ENCODE measurements around the gene CSNK1G2. TPM values are rescaled to one million over a fixed set of nuclear protein-coding genes. Genes with fewer than 3 reads are reported as not detected.

CSNK1G2 gene
- total RNA-seq, 1 donor from 2014 or later, result 24.5 TPM

GRCh38 chr19:1938071-1938470 lies 2.9 kb upstream of the CSNK1G2 start:
- no peak for DNase-seq
- H3K27ac ChIP-seq (replicated peaks), result no peak overlapping the region
- intact Hi-C loops (cut with micrococcal nuclease), result no loop called here
- peaks cover 37% of the 10 kb centered on the region for H3K4me1 ChIP-seq
- no peaks in the 10 kb centered on the region for H3K9me3 ChIP-seq (replicated peaks)
- no peaks in the 10 kb centered on the region for H3K27me3 ChIP-seq (ENCODE audit: low read depth)
- no peak for TF ChIP-seq CTCF (IDR thresholded peaks at IDR 0.05; ENCODE audit: borderline replicate concordance)
- no peak overlapping the region for H3K4me3 ChIP-seq
- no peaks in the 10 kb centered on the region for H3K36me3 ChIP-seq

GRCh38 chr19:1942078-1942933 lies 1.3 kb downstream of the CSNK1G2 start:
- Histone ChIP-seq H3K36me3 (no peaks in the 10 kb centered on the region), H3K4me1 (peaks cover 55% of the 10 kb centered on the region), H3K27ac (replicated peaks) (peak overlapping the region; percentile 99), H3K4me3 (peak overlapping the region; percentile 81), H3K27me3 (ENCODE audit: low read depth) (no peaks in the 10 kb centered on the region), H3K9me3 (replicated peaks) (no peaks in the 10 kb centered on the region)
- TF ChIP-seq CTCF (IDR thresholded peaks at IDR 0.05; ENCODE audit: borderline replicate concordance), result no peak
- peak; percentile 66 for DNase-seq
- intact Hi-C loops (cut with micrococcal nuclease), result no loop called here

- no peak for TF ChIP-seq CTCF (IDR thresholded peaks at IDR 0.05; ENCODE audit: borderline replicate concordance)
- no peaks in the 10 kb centered on the region for H3K27me3 ChIP-seq (ENCODE audit: low read depth)
- intact Hi-C loops (cut with micrococcal nuclease), result no loop called here
- no peaks in the 10 kb centered on the region for H3K36me3 ChIP-seq
- H3K27ac ChIP-seq (replicated peaks), result peak overlapping the region; percentile 99
- peaks cover 57% of the 10 kb centered on the region for H3K4me1 ChIP-seq
- DNase-seq, result no peak
- H3K9me3 ChIP-seq (replicated peaks), result no peaks in the 10 kb centered on the region
- H3K4me3 ChIP-seq, result peak overlapping the region; percentile 81
Observed at GRCh38 chr19:1942934-1943555, 2.1 kb downstream of the CSNK1G2 start.

GRCh38 chr19:1943661-1944087 lies 2.7 kb downstream of the CSNK1G2 start:
- Histone ChIP-seq H3K27ac (replicated peaks) (no peak overlapping the region), H3K27me3 (ENCODE audit: low read depth) (no peaks in the 10 kb centered on the region), H3K36me3 (no peaks in the 10 kb centered on the region), H3K4me3 (no peak overlapping the region), H3K4me1 (peaks cover 57% of the 10 kb centered on the region), H3K9me3 (replicated peaks) (no peaks in the 10 kb centered on the region)
- intact Hi-C loops (cut with micrococcal nuclease), result no loop called here
- TF ChIP-seq CTCF (IDR thresholded peaks at IDR 0.05; ENCODE audit: borderline replicate concordance), result no peak
- DNase-seq, result no peak

GRCh38 chr19:1944088-1944915 lies 3.3 kb downstream of the CSNK1G2 start:
- TF ChIP-seq CTCF (IDR thresholded peaks at IDR 0.05; ENCODE audit: borderline replicate concordance), result no peak
- no peak overlapping the region for H3K4me3 ChIP-seq
- DNase-seq, result no peak
- no peak overlapping the region for H3K27ac ChIP-seq (replicated peaks)
- H3K27me3 ChIP-seq (ENCODE audit: low read depth), result no peaks in the 10 kb centered on the region
- H3K4me1 ChIP-seq, result peaks cover 55% of the 10 kb centered on the region
- H3K36me3 ChIP-seq, result no peaks in the 10 kb centered on the region
- intact Hi-C loops (cut with micrococcal nuclease), result no loop called here
- no peaks in the 10 kb centered on the region for H3K9me3 ChIP-seq (replicated peaks)
